OCI-LY1 (cell line): ENCODE data around the gene SRP9.

ENCODE experiments used
- H2AFZ ChIP-seq: fragments of 200-600 bp; sonication (generic), shearing (Covaris generic); 2 replicates; pipeline ENCODE4 v1.6.0; 2014; ENCODE audit warnings: antibody characterized with exemption, mild to moderate bottlenecking, low read length
- H3F3A ChIP-seq: fragments of 200-600 bp; sonication (generic), shearing (Covaris generic); 2 replicates; pipeline ENCODE4 v1.6.0; 2014; ENCODE audit warnings: mild to moderate bottlenecking, antibody characterized with exemption, low read length, moderate library complexity; ENCODE audit not compliant: insufficient read depth
- H3K27ac ChIP-seq: fragments of 200-600 bp; sonication (generic); 2 replicates; pipeline ENCODE4 v1.5.1; 2014; ENCODE audit warnings: low read length, mixed run types, mild to moderate bottlenecking, low read depth; ENCODE audit not compliant: poor library complexity, severe bottlenecking
- H3K27me3 ChIP-seq: fragments of 200-600 bp; sonication (generic); 2 replicates; pipeline ENCODE4 v1.6.0; 2014; ENCODE audit warnings: antibody characterized with exemption, mild to moderate bottlenecking, low read length, moderate library complexity; ENCODE audit not compliant: insufficient read depth
- H3K36me3 ChIP-seq: fragments of 200-600 bp; sonication (generic); 2 replicates; pipeline ENCODE4 v1.6.1; 2014; ENCODE audit warnings: mild to moderate bottlenecking, antibody characterized with exemption, low read length, moderate library complexity, mixed read lengths; ENCODE audit not compliant: insufficient read depth
- H3K4me1 ChIP-seq: fragments of 200-600 bp; sonication (generic); 2 replicates; pipeline ENCODE4 v1.5.1; 2014; ENCODE audit warnings: mild to moderate bottlenecking, low read length, moderate library complexity; ENCODE audit not compliant: insufficient read depth, severe bottlenecking
- H3K4me2 ChIP-seq: fragments of 200-600 bp; sonication (generic), shearing (Covaris generic); 2 replicates; pipeline ENCODE4 v1.6.1; 2014; ENCODE audit warnings: low read length
- H3K4me3 ChIP-seq: fragments of 200-600 bp; sonication (generic); 2 replicates; pipeline ENCODE4 v1.5.1; 2014; ENCODE audit warnings: low read length, low read depth, mild to moderate bottlenecking, mixed read lengths; ENCODE audit not compliant: poor library complexity, severe bottlenecking
- H3K79me2 ChIP-seq: fragments of 200-600 bp; shearing (Covaris generic); 2 replicates; pipeline ENCODE4 v1.6.1; 2016; ENCODE audit warnings: mixed run types, low read length, mixed read lengths; ENCODE audit not compliant: insufficient read depth
- H3K9ac ChIP-seq: fragments of 200-600 bp; sonication (generic), shearing (Covaris generic); 2 replicates; pipeline ENCODE4 v1.6.1; 2014; ENCODE audit warnings: mild to moderate bottlenecking, low read length, mixed read lengths
- H3K9me2 ChIP-seq: fragments of 200-600 bp; sonication (generic), shearing (Covaris generic); 2 replicates; pipeline ENCODE4 v1.6.1; 2014; ENCODE audit warnings: low read depth, mild to moderate bottlenecking, low read length, mixed read lengths
- H3K9me3 ChIP-seq: fragments of 200-600 bp; shearing (Covaris generic); 2 replicates; pipeline ENCODE4 v1.6.1; 2014; ENCODE audit warnings: low read length, mixed read lengths
- H4K20me1 ChIP-seq: fragments of 200-600 bp; sonication (generic), shearing (Covaris generic); 2 replicates; pipeline ENCODE4 v1.6.0; 2016; ENCODE audit warnings: mild to moderate bottlenecking, low read length; ENCODE audit not compliant: insufficient read depth
- EZH2 ChIP-seq: fragments of 200-600 bp; sonication (generic), shearing (Covaris generic); IDR thresholded peaks from 2 replicates; pipeline ENCODE4 v1.8.0; 2017; ENCODE audit warnings: borderline replicate concordance, mixed run types, mild to moderate bottlenecking, antibody characterized with exemption, low read length, moderate library complexity, mixed read lengths
- TF ChIP-seq, protein P1 (sequence below): fragments of 200-600 bp; sonication (generic), shearing (Covaris generic); IDR thresholded peaks from 2 replicates; pipeline ENCODE4 v1.5.1; 2017; ENCODE audit warnings: mild to moderate bottlenecking, antibody characterized with exemption, low read length, moderate library complexity, mixed read lengths

Gene SRP9

DNA sequence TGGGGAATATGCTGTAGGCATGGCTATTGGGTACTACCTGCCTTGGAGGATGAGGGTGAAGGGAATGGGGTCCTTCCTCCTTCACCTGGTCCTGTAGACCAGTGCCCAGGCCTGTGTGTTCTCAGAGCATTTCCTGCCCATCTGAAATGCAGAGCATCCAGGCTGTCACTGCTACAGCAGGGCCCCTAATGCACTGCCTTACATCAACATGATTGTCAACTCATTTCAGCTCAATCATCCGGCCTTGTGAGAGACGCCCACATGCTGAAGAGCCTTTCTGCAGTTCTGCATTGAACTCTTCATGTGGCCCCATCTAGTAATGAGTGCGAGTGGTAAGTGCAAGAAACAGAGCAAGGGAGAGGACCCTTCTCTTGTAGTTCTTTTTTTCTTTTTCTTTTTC is 39.8 kb upstream of the SRP9 start:
- H3K4me2 ChIP-seq: no peak overlapping the region
- H3K4me1 ChIP-seq: no peaks in the 10 kb centered on the region
- H4K20me1 ChIP-seq: no peaks in the 10 kb centered on the region
- no peak overlapping the region for H2AFZ ChIP-seq
- no peak overlapping the region for H3K27ac ChIP-seq
- H3K4me3 ChIP-seq: no peak overlapping the region
- no peaks in the 10 kb centered on the region for H3K79me2 ChIP-seq
- H3K9me3 ChIP-seq: no peaks in the 10 kb centered on the region
- no peaks in the 10 kb centered on the region for H3K36me3 ChIP-seq
- no peaks in the 10 kb centered on the region for H3K27me3 ChIP-seq
- H3K9ac ChIP-seq: no peak overlapping the region
- H3F3A ChIP-seq: no peaks in the 10 kb centered on the region
- TF ChIP-seq, protein P1, sequence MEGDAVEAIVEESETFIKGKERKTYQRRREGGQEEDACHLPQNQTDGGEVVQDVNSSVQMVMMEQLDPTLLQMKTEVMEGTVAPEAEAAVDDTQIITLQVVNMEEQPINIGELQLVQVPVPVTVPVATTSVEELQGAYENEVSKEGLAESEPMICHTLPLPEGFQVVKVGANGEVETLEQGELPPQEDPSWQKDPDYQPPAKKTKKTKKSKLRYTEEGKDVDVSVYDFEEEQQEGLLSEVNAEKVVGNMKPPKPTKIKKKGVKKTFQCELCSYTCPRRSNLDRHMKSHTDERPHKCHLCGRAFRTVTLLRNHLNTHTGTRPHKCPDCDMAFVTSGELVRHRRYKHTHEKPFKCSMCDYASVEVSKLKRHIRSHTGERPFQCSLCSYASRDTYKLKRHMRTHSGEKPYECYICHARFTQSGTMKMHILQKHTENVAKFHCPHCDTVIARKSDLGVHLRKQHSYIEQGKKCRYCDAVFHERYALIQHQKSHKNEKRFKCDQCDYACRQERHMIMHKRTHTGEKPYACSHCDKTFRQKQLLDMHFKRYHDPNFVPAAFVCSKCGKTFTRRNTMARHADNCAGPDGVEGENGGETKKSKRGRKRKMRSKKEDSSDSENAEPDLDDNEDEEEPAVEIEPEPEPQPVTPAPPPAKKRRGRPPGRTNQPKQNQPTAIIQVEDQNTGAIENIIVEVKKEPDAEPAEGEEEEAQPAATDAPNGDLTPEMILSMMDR: no peak
- TF ChIP-seq EZH2: no peak
- H3K9me2 ChIP-seq: no peaks in the 10 kb centered on the region

DNA sequence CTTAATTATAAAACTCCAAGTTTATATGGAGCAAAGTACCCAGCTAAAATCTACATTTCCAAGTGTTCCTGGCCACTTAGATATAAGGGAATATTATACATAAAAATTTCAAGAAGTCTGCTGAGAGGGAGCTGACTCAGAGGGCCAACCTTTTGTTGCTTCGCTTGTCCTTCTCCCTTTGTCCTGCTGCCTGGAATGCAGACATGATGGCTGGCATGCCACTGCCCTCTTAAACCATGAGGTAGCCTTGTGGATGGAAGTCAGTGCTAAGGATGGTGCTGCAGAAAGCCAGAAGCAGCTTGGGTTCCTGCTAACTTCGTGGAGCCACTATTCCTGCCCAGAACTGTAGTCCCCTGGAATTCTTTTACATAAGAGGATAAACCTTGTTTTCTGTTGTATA is 38.9 kb upstream of the SRP9 start:
- Histone ChIP-seq H3K36me3 (no peaks in the 10 kb centered on the region), H3K79me2 (no peaks in the 10 kb centered on the region), H3K9me3 (no peaks in the 10 kb centered on the region), H3K27ac (no peak overlapping the region), H3K4me2 (no peak overlapping the region), H3K9me2 (no peaks in the 10 kb centered on the region), H3K4me3 (no peak overlapping the region), H3K9ac (no peak overlapping the region), H3K27me3 (no peaks in the 10 kb centered on the region), H3F3A (no peaks in the 10 kb centered on the region), H4K20me1 (no peaks in the 10 kb centered on the region), H3K4me1 (no peaks in the 10 kb centered on the region), H2AFZ (no peak overlapping the region)
- TF ChIP-seq, protein P1: no peak
- no peak for TF ChIP-seq EZH2

DNA sequence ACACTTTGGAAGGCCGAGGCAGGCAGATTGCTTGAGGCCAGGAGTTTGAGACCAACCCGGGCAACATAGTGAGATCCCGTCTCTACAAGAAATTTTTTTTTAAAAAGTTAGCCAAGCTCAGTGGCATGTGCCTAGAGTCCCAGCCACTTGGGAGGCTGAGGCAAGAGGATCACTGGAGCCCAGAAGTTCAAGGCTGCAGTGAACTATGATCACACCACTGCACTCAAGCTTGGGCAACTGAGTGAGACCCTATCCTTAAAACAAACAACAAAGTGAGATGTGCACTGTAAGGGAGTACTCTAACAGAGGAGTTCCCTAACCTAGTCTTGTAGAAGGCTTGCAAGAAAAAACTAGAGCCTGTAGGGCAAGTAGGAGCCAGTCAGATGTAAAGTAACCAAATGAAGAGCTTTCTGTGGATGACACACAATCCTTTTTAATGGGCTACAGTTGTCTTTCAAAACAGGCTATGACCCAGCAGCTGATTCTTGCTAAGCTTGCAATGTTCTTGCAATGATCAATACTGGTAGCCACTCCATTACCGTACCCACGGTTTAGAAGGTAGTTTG is 38.0 kb upstream of the SRP9 start:
- Histone ChIP-seq H3F3A (no peaks in the 10 kb centered on the region), H3K4me2 (no peak overlapping the region), H3K36me3 (no peaks in the 10 kb centered on the region), H3K4me1 (no peaks in the 10 kb centered on the region), H3K27me3 (no peaks in the 10 kb centered on the region), H3K4me3 (no peak overlapping the region), H3K27ac (no peak overlapping the region), H3K9me3 (no peaks in the 10 kb centered on the region), H3K9me2 (no peaks in the 10 kb centered on the region), H3K79me2 (no peaks in the 10 kb centered on the region), H3K9ac (no peak overlapping the region), H4K20me1 (no peaks in the 10 kb centered on the region), H2AFZ (no peak overlapping the region)
- TF ChIP-seq, protein P1: no peak
- no peak for TF ChIP-seq EZH2
